ENCODE measurements around the gene RBP4. TPM values are rescaled to one million over a fixed set of nuclear protein-coding genes. Genes with fewer than 3 reads are reported as not detected.

The RBP4 gene
- total and polyA plus RNA-seq, 10 of the 15 experiments (the other 5 are each of a cell fraction or from before 2014, with no cell fraction given) = 1.2 TPM; not detected in 9

DNA sequence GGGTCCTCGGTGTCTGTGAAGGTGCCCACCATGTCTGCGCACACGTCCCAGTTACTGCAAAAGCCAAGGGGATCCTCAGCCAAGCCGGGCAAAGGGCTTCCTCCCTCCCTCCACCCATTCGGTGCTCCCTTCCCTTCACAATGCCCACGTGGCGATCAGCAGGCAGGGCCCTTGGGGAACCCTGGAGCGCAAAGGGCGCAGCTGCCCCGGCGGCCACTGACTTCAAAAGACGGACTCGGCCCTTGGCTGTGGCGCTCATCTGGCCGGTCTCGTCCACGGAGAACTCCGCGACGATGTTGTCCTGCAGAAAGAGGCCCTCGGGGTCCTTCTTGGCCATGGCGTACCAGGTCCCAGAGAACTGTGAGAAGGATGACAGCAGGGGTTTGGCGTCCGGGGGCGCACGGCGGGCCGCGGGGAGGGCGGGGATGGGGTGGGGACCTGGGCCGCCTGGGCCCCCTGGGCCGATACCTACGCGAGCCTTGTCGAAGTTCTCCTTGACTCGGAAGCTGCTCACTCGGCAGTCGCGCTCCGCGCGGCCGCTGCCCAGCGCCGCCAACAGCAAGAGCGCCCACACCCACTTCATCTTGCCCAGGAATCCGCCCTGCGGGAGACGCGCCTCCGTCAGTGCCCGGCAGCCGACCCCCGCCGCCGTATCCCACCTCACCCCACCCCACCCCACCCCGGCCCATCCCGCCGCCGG is 439 bp downstream of the RBP4 start:
- ChIA-PET SMC1A (ENCODE audit: uncharacterized antibody, unreplicated experiment) (no interaction called here), RAD21 (ENCODE audit: unreplicated experiment) (no interaction called here), POLR2A (no interaction called here), CTCF (no interaction called here)
- Histone ChIP-seq H4K20me1 (ENCODE audit: control insufficient read depth, insufficient read depth) (no peaks in the 10 kb centered on the region), H3K27ac (ENCODE audit: control insufficient read depth, insufficient read depth) (no peak overlapping the region), H3K4me3 (no peak overlapping the region), H3K79me2 (ENCODE audit: control insufficient read depth, insufficient read depth, low read length) (no peaks in the 10 kb centered on the region), H3K27me3 (replicated peaks in 1 of 2; ENCODE audit: control insufficient read depth in 2 of 2, insufficient read depth in 2 of 2, low read length in 1 of 2) (peaks cover 6% of the 10 kb centered on the region in 2 experiments; a peak in 3 of 4 replicates), H3K36me3 (ENCODE audit: control insufficient read depth in 2 of 2, insufficient read depth in 2 of 2, low read length in 1 of 2) (no peaks in the 10 kb centered on the region), H2AFZ (ENCODE audit: control insufficient read depth, low read depth, low read length) (no peak overlapping the region), H3K9me3 (replicated peaks; ENCODE audit: control insufficient read depth, insufficient read depth, low read length) (no peaks in the 10 kb centered on the region), H3K4me1 (ENCODE audit: control insufficient read depth, insufficient read depth, low read length) (no peaks in the 10 kb centered on the region), H3K9ac (ENCODE audit: control insufficient read depth, insufficient read depth, low read length) (no peak overlapping the region), H3K4me2 (ENCODE audit: control insufficient read depth, insufficient read depth) (no peak overlapping the region)
- no peak for DNase-seq (ENCODE audit: low read depth, low spot score)
- no TSS peak for BruUV-seq (replicated peaks)
- no peak for ATAC-seq
- 59% methylated on average over 36 of the region's 60 CpGs for WGBS (ENCODE audit: insufficient coverage, insufficient replicate concordance, low lambda C conversion rate, missing lambda C conversion rate)
- intact Hi-C loops (cut with micrococcal nuclease; ENCODE audit: unreplicated experiment) (no loop called here), in situ Hi-C loops (cut with MboI) (no loop called here)
- TF ChIP-seq ZNF207 (IDR thresholded peaks at IDR 0.05; ENCODE audit: borderline replicate concordance) (no peak), TBL1XR1 (IDR thresholded peaks at IDR 0.05; ENCODE audit: low read depth, low read length) (no peak), SP1 (IDR thresholded peaks at IDR 0.05; ENCODE audit: low read depth, low read length) (no peak), LARP7 (IDR thresholded peaks at IDR 0.05) (no peak), POU2F2 (IDR thresholded peaks at IDR 0.05; ENCODE audit: borderline replicate concordance, low read depth, low read length) (no peak), ESRRA (IDR thresholded peaks at IDR 0.05; ENCODE audit: low read length) (no peak), RAD51 (IDR thresholded peaks at IDR 0.05) (no peak), TARDBP (IDR thresholded peaks at IDR 0.05; ENCODE audit: borderline replicate concordance) (no peak), GATAD2B (conservative IDR thresholded peaks at IDR 0.05; ENCODE audit: low read depth) (no peak), HDAC2 (IDR thresholded peaks at IDR 0.05) (no peak), NBN (IDR thresholded peaks at IDR 0.05) (no peak), MYC (IDR thresholded peaks at IDR 0.05; ENCODE audit: insufficient read depth, insufficient read length, insufficient replicate concordance, low read length, severe bottlenecking) (no peak), SMAD1 (IDR thresholded peaks at IDR 0.05; ENCODE audit: low read depth, partially characterized antibody) (no peak)
- TF ChIP-seq, protein P1, sequence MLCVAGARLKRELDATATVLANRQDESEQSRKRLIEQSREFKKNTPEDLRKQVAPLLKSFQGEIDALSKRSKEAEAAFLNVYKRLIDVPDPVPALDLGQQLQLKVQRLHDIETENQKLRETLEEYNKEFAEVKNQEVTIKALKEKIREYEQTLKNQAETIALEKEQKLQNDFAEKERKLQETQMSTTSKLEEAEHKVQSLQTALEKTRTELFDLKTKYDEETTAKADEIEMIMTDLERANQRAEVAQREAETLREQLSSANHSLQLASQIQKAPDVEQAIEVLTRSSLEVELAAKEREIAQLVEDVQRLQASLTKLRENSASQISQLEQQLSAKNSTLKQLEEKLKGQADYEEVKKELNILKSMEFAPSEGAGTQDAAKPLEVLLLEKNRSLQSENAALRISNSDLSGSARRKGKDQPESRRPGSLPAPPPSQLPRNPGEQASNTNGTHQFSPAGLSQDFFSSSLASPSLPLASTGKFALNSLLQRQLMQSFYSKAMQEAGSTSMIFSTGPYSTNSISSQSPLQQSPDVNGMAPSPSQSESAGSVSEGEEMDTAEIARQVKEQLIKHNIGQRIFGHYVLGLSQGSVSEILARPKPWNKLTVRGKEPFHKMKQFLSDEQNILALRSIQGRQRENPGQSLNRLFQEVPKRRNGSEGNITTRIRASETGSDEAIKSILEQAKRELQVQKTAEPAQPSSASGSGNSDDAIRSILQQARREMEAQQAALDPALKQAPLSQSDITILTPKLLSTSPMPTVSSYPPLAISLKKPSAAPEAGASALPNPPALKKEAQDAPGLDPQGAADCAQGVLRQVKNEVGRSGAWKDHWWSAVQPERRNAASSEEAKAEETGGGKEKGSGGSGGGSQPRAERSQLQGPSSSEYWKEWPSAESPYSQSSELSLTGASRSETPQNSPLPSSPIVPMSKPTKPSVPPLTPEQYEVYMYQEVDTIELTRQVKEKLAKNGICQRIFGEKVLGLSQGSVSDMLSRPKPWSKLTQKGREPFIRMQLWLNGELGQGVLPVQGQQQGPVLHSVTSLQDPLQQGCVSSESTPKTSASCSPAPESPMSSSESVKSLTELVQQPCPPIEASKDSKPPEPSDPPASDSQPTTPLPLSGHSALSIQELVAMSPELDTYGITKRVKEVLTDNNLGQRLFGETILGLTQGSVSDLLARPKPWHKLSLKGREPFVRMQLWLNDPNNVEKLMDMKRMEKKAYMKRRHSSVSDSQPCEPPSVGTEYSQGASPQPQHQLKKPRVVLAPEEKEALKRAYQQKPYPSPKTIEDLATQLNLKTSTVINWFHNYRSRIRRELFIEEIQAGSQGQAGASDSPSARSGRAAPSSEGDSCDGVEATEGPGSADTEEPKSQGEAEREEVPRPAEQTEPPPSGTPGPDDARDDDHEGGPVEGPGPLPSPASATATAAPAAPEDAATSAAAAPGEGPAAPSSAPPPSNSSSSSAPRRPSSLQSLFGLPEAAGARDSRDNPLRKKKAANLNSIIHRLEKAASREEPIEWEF (IDR thresholded peaks at IDR 0.05; ENCODE audit: insufficient replicate concordance, low read depth, low read length) = no peak
- TF ChIP-seq, protein P2, sequence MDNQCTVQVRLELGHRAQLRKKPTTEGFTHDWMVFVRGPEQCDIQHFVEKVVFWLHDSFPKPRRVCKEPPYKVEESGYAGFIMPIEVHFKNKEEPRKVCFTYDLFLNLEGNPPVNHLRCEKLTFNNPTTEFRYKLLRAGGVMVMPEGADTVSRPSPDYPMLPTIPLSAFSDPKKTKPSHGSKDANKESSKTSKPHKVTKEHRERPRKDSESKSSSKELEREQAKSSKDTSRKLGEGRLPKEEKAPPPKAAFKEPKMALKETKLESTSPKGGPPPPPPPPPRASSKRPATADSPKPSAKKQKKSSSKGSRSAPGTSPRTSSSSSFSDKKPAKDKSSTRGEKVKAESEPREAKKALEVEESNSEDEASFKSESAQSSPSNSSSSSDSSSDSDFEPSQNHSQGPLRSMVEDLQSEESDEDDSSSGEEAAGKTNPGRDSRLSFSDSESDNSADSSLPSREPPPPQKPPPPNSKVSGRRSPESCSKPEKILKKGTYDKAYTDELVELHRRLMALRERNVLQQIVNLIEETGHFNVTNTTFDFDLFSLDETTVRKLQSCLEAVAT (IDR thresholded peaks at IDR 0.05) = no peak
- no peak for FAIRE-seq
